H1 (cell line): ENCODE data around the gene PRKAR1B. TPM values are rescaled to one million over a fixed set of nuclear protein-coding genes. Genes with fewer than 3 reads are reported as not detected.

Source experiments
- ASH2L ChIP-seq: fragments of 200-600, 300-600 bp; sonication (generic); IDR thresholded peaks from one replicate; pipeline ENCODE4 v1.7.1; 2017; ENCODE audit warnings: low read length
- ATF3 ChIP-seq: IDR thresholded peaks from 2 replicates; pipeline ENCODE4 v1.6.1; 2011; ENCODE audit warnings: low read depth, mild to moderate bottlenecking, low read length; ENCODE audit not compliant: insufficient read depth
- BCL11A ChIP-seq, 2 experiments: IDR thresholded peaks; one replicate each; pipeline ENCODE4 v1.6.1; 2011; ENCODE audit warnings: low read depth in 2 of 2, low read length in 2 of 2, mild to moderate bottlenecking in 2 of 2
- CBX5 ChIP-seq: fragments of 300-800, 300-1000 bp; sonication (generic); IDR thresholded peaks from 2 replicates; pipeline ENCODE4 v1.7.1; 2016; ENCODE audit warnings: antibody characterized with exemption, low read length, low read depth
- GTF2F1 ChIP-seq: IDR thresholded peaks from 2 replicates; pipeline ENCODE4 v1.6.1; 2012; ENCODE audit warnings: low read depth, low read length, improper control_type of control experiment, borderline replicate concordance
- JUND ChIP-seq: IDR thresholded peaks from 2 replicates; pipeline ENCODE4 v1.6.1; 2011; ENCODE audit warnings: mild to moderate bottlenecking, improper control_type of control experiment, low read length
- KDM1A ChIP-seq: fragments of 200-600, 300-600 bp; sonication (generic); IDR thresholded peaks from 2 replicates; pipeline ENCODE4 v1.7.1; 2016; ENCODE audit warnings: mild to moderate bottlenecking, low read length, borderline replicate concordance
- NANOG ChIP-seq: IDR thresholded peaks from 2 replicates; pipeline ENCODE4 v1.6.1; 2011; ENCODE audit warnings: low read length, low read depth, mild to moderate bottlenecking, inconsistent platforms; ENCODE audit not compliant: insufficient read depth, poor library complexity, severe bottlenecking
- TAF7 ChIP-seq: optimal IDR thresholded peaks from 2 replicates; pipeline ENCODE3; 2011; ENCODE audit warnings: low read depth, mild to moderate bottlenecking, inconsistent platforms, low read length, moderate library complexity, borderline replicate concordance
- polyA plus RNA-seq, 7 experiments: library from polyadenylated mRNA; depleted of rRNA in 3 of 7; stranded (reverse) in 5 of 7; unstranded in 2 of 7; fragments of >200 nt in 5 of 7; fragments of 200-250 nt in 2 of 7; gene quantifications; 1 replicate in 5 of 7; 2 replicates in 1 of 7; 4 replicates in 1 of 7; pipeline versions ENCODE4 v1.2.1 to v1.2.3, GENCODE V29; 2011 to 2013; ENCODE audit warnings: missing spikeins in 2 of 7, mixed read lengths in 2 of 7
- total RNA-seq: library from RNA; stranded (reverse); fragmentation: NEBNext Ultra II Directional; extraction: Animal tissue kit (Norgen Biotek cat#: 25700); gene quantifications from 2 replicates; pipeline ENCODE4 v1.2.1, GENCODE V29; 2021
- TF ChIP-seq, protein P1 (sequence below): IDR thresholded peaks from 2 replicates; pipeline ENCODE4 v1.6.1; 2012; ENCODE audit warnings: inconsistent platforms

PRKAR1B gene
- total and polyA plus RNA-seq, 2 of the 8 experiments (the other 6 are each of a cell fraction or from before 2014, with no cell fraction given): 12.3 to 55.7 TPM

- TF ChIP-seq, protein P1, sequence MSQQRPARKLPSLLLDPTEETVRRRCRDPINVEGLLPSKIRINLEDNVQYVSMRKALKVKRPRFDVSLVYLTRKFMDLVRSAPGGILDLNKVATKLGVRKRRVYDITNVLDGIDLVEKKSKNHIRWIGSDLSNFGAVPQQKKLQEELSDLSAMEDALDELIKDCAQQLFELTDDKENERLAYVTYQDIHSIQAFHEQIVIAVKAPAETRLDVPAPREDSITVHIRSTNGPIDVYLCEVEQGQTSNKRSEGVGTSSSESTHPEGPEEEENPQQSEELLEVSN: no peak
- TF ChIP-seq GTF2F1: no peak
- TF ChIP-seq CBX5: no peak
- no peak for TF ChIP-seq ATF3
- TF ChIP-seq BCL11A (IDR thresholded peaks at IDR 0.05; ENCODE audit: low read depth in 2 of 2, low read length in 2 of 2): no peak
- TF ChIP-seq ASH2L: no peak
- TF ChIP-seq TAF7: no peak
- TF ChIP-seq JUND: no peak
- TF ChIP-seq KDM1A: no peak
- no peak for TF ChIP-seq NANOG
Observed at GRCh38 chr7:537911-538634, 189.0 kb downstream of the PRKAR1B start (continued).
